KMS-11 (cell line): ENCODE measurements around the gene PAM16.

Experiments
- H2AFZ ChIP-seq: fragments of 200-600 bp; sonication (generic); 2 replicates; pipeline ENCODE4 v1.6.1; 2016; ENCODE audit warnings: antibody characterized with exemption, mixed run types, low read depth
- H3K27ac ChIP-seq: fragments of 200-600 bp; sonication (generic); 2 replicates; pipeline ENCODE4 v1.6.1; 2016; ENCODE audit warnings: mild to moderate bottlenecking, mixed run types
- H3K27me3 ChIP-seq: fragments of 200-600 bp; sonication (generic); 2 replicates; pipeline ENCODE4 v1.6.1; 2017; ENCODE audit warnings: mild to moderate bottlenecking, low read depth, mixed run types, moderate library complexity; ENCODE audit not compliant: insufficient read depth
- H3K36me3 ChIP-seq: fragments of 200-600 bp; sonication (generic); 2 replicates; pipeline ENCODE4 v1.6.1; 2017; ENCODE audit warnings: mild to moderate bottlenecking, mixed run types; ENCODE audit not compliant: insufficient read depth
- H3K4me1 ChIP-seq: fragments of 200-600 bp; sonication (generic); 2 replicates; pipeline ENCODE4 v1.6.1; 2016; ENCODE audit warnings: mild to moderate bottlenecking, low read depth, mixed run types; ENCODE audit not compliant: poor library complexity, severe bottlenecking
- H3K4me2 ChIP-seq: fragments of 200-600 bp; sonication (generic); 2 replicates; pipeline ENCODE4 v1.7.0; 2016; ENCODE audit warnings: mild to moderate bottlenecking, mixed run types
- H3K4me3 ChIP-seq: fragments of 200-600 bp; sonication (generic); IDR thresholded peaks from 2 replicates; pipeline ENCODE4 v1.6.1; 2017; ENCODE audit warnings: low read depth, low read length, mixed read lengths; ENCODE audit not compliant: insufficient read depth
- H3K79me2 ChIP-seq: fragments of 200-600 bp; sonication (generic); 2 replicates; pipeline ENCODE4 v1.6.1; 2016; ENCODE audit warnings: low read depth, mixed run types; ENCODE audit not compliant: insufficient read depth
- H3K9ac ChIP-seq: fragments of 200-600 bp; sonication (generic); 2 replicates; pipeline ENCODE4 v1.6.1; 2016; ENCODE audit warnings: mild to moderate bottlenecking, mixed run types
- H4K20me1 ChIP-seq: fragments of 200-600 bp; sonication (generic); 2 replicates; pipeline ENCODE4 v1.6.1; 2016; ENCODE audit warnings: mild to moderate bottlenecking, mixed run types; ENCODE audit not compliant: insufficient read depth
- CTCF ChIP-seq: fragments of 200-600 bp; sonication (generic); conservative IDR thresholded peaks from 2 replicates; pipeline ENCODE4 v1.6.1; 2017; ENCODE audit warnings: low read depth, mild to moderate bottlenecking, antibody characterized with exemption, low read length, moderate library complexity, mixed read lengths

PAM16 gene

GRCh38 chr16:4342866-4343744 is 8.0 kb downstream of the PAM16 start:
- Histone ChIP-seq H4K20me1 (peaks cover 13% of the 10 kb centered on the region; the same call in 1 of the 2 replicates), H3K27ac (no peak overlapping the region), H3K36me3 (no peaks in the 10 kb centered on the region)

GRCh38 chr16:4341250-4341649 is 9.9 kb downstream of the PAM16 start:
- no peak overlapping the region for H3K27ac ChIP-seq
- no peak overlapping the region for H3K4me2 ChIP-seq
- H2AFZ ChIP-seq: no peak overlapping the region
- no peaks in the 10 kb centered on the region for H3K27me3 ChIP-seq
- H3K4me1 ChIP-seq: peaks cover 1% of the 10 kb centered on the region
- peaks cover 27% of the 10 kb centered on the region; the same call in 1 of the 2 replicates for H3K79me2 ChIP-seq
- TF ChIP-seq CTCF: no peak
- no peak overlapping the region for H3K9ac ChIP-seq
- no peak overlapping the region for H3K4me3 ChIP-seq
- no peaks in the 10 kb centered on the region for H3K36me3 ChIP-seq
- peaks cover 5% of the 10 kb centered on the region; the same call in 1 of the 2 replicates for H4K20me1 ChIP-seq

More at GRCh38 chr16:4342866-4343744, 8.0 kb downstream of the PAM16 start:
- no peak overlapping the region for H3K4me3 ChIP-seq
- no peaks in the 10 kb centered on the region for H3K27me3 ChIP-seq
- H2AFZ ChIP-seq: no peak overlapping the region
- H3K4me1 ChIP-seq: peaks cover 6% of the 10 kb centered on the region
- TF ChIP-seq CTCF: no peak
- peaks cover 46% of the 10 kb centered on the region; the same call in 1 of the 2 replicates for H3K79me2 ChIP-seq
- no peak overlapping the region for H3K4me2 ChIP-seq
- no peak overlapping the region for H3K9ac ChIP-seq

- Histone ChIP-seq H2AFZ (no peak overlapping the region), H3K27me3 (no peaks in the 10 kb centered on the region), H4K20me1 (no peaks in the 10 kb centered on the region; the same call in 1 of the 2 replicates), H3K4me1 (no peaks in the 10 kb centered on the region), H3K9ac (no peak overlapping the region), H3K4me2 (no peak overlapping the region), H3K79me2 (peaks cover 26% of the 10 kb centered on the region; the same call in 1 of the 2 replicates), H3K36me3 (no peaks in the 10 kb centered on the region), H3K27ac (no peak overlapping the region), H3K4me3 (no peak overlapping the region)
- TF ChIP-seq CTCF: no peak
These were observed 10.7 kb downstream of the PAM16 start for GRCh38 chr16:4340443-4340842.

GRCh38 chr16:4339909-4340308 is 11.2 kb downstream of the PAM16 start:
- Histone ChIP-seq H3K4me3 (no peak overlapping the region), H3K27me3 (no peaks in the 10 kb centered on the region), H3K27ac (no peak overlapping the region), H3K4me1 (no peaks in the 10 kb centered on the region), H4K20me1 (no peaks in the 10 kb centered on the region; the same call in 1 of the 2 replicates), H3K79me2 (peaks cover 24% of the 10 kb centered on the region; the same call in 1 of the 2 replicates), H3K36me3 (no peaks in the 10 kb centered on the region), H3K4me2 (no peak overlapping the region), H3K9ac (no peak overlapping the region), H2AFZ (no peak overlapping the region)
- TF ChIP-seq CTCF: no peak
